Posterior cingulate gyrus (tissue), 11 donors: ENCODE results near the gene GALNT17.
"Not testable (repeated sequence)": the region's sequence is repeated elsewhere in the genome, so short reads cannot be mapped to it uniquely, and the experiment has no call there.

ENCODE experiments used
- DNase-seq, 10 donors: peaks; one replicate each; pipeline versions ENCODE4 v3.0.0 to v3.0.0-alpha.2; 2020 to 2021; ENCODE audit warnings: mixed read lengths in 3 of 10
- intact Hi-C: fragments of 100-400 bp; cut with DNase I; formaldehyde crosslinking; loops from one replicate; pipeline ENCODE4 v1.15.1; 2023

The GALNT17 gene

GRCh38 chr7:71227126-71227525, 95.2 kb downstream of the GALNT17 start:
- no peak for DNase-seq
- intact Hi-C loops, result no loop called here

DNA sequence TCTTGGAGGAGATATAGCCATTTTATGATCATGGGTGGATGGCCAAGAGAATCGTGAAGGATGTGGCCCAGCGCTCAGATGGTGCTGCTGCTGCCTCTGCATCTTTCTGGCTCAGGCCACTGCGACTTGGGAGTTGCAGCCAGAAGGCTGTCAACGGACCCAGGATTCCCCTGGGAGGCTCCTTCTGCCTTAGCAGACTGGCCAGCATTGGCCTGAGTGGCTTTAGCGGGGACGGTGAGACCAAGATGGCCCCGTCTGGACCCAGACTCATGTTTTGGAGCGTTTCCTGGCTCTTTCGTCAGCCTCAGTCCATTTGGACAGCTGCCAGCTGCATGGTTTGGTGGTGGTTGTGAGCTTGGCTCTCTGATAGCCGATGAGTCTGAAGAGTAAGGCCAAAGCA, 97.2 kb downstream of the GALNT17 start:
- intact Hi-C loops, result no loop called here

DNA sequence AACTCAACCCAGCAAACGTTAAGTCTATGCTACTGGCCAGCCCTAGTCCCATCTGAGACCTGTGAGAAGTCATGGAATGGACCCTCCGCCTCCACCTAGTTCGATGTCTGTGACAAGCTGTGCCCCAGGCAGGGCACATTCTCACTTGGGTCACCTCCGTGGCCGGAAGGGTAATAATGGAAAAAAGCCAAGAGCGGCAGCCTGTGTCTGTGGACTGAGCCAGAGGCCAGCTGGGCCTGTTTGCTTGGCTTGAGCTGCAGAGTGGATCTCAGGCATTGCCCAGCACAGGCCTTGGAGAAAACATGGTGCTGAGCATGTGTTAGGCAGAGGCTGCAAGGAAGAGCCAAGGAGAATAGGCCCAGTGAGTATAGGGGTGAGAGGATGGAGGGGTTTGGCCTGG, 97.8 kb downstream of the GALNT17 start:
- intact Hi-C loops, result no loop called here
- no peak for DNase-seq

More for the DNA sequence above, 97.2 kb downstream of the GALNT17 start:
- no peak for DNase-seq

DNA sequence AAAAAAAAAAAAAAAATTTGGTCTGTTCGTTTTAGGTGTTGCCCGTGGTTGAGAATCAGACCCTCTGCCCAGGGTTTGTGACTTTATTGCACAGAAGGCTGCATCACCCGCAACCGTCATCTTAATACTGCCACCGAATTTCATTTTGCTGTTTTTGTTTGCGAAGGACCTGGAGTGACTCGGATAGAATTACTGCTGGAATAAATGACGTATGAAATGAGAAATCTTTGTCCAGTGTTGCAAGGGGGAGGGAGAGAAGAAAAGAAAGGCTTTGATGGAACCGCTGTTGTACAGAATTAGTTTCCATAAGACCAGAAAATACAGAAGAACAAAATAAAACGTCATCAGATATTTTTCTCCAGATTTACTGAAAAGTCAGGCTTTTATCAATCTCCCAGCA, 103.3 kb downstream of the GALNT17 start:
- intact Hi-C loops, result no loop called here
- DNase-seq, result no peak

DNA sequence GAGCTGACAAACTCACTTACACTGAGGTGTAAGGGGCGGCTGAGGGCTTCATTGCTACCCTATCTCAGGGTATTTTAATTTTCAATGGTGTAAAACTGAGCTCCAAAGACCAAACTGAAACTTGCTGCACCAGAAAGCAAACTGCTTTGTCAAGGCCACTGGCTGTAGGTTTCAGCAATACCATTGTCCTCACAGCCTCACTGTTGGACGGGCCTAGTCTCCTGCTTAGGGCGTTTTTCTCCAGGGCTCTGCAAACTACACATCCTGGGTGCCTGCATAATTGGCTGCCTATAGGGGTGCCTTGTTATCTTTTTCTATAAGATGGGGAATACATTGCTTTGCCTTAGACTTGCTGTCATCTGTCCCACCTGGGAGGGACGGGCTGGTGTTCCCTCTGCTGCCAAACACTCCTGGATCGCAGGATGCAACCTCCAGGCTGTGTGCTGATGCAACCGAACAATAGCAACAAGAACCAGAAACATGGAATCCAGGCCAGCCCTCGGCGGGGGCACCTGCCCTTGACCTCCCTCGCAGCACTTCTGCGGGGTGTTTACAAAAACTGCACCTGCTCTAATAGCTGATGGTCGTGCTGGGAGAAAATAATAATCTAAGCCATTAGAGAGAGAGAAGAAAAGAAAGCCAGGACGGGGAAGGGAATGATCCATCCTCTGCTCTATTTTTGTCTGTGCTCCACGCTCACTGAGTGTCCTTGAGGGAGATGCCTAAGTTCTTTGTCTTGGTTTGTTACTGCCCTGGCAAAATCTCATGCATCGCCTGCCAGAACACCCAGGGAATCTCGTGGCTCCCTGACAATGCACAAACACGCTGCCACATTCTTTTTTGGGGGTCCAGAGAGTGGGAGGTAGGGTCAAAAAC, 104.5 kb downstream of the GALNT17 start:
- intact Hi-C loops, result no loop called here
- peak in 4 of 10 donors; percentile 20 to 86 (median 50) for DNase-seq

DNA sequence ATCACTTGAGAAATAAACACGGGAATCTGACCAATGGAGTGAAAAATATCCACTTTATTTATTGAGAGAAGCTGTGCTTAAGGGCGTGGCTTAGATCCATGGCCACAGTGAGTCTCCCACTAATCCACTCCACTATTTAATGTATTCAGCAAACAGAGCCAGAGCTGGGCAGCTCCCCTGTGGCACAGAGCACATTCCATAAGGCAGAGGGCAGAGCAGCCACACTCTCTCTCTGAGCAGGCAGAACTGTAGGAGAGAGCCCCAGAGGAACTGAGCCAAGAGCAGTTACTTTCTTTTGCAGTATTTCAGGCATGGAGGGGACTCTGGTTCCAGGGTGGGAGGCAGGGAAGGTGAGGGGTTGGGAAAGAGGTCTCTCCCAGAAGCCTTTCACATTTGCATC, 106.0 kb downstream of the GALNT17 start:
- intact Hi-C loops, result no loop called here
- peak in 1 of 10 donors; percentile 15 for DNase-seq

- DNase-seq, result no peak
- intact Hi-C loops, result no loop called here
Measured at GRCh38 chr7:71238581-71239295, 106.8 kb downstream of the GALNT17 start.

GRCh38 chr7:71239586-71240268, 107.8 kb downstream of the GALNT17 start:
- DNase-seq, result peak in 4 of 10 donors; percentile 20 to 79 (median 28)
- intact Hi-C loops, result no loop called here

- peak in 1 of 10 donors; percentile 70 for DNase-seq
- intact Hi-C loops, result no loop called here
Measured at GRCh38 chr7:71243736-71244410, 111.9 kb downstream of the GALNT17 start.

DNA sequence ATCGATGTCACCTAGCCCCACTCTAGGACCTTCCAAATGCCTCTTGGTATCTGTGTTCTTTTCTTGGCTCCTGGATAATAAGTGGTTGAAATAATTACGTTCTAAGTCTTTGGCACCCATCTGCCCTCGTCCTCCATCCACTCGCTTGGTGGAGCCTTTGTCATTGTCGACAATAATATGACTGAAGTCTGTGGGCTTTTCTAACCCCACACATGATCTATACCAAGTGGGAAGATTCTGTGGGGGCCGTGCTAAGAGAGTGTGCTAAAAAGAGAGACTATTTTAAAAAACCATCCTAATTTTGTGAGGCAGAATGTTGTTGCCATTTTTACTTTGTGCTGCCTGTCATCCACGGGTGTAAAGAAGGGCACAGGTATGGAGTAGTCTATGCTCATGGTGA, 113.1 kb downstream of the GALNT17 start:
- intact Hi-C loops, result no loop called here
- DNase-seq, result no peak

DNA sequence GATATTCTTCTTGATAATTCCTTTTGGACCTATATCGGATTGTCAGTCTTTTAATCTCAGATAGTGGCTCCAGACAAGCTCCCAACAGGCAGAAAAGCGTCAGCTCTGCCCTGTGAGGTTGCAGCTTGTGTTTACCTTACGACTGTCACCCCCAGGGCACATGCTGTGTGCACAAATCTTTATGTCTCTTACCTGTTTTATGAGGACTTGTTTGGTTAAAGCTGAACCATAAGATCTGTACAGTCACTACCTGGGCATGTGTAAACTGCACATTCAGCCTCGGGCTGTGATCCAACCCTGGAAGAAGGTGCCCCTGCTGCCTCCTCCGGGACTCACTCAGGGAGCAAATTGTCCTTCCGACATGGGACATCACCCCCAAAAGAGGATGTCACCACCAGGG, 119.8 kb downstream of the GALNT17 start:
- no peak for DNase-seq
- intact Hi-C loops, result no loop called here

DNA sequence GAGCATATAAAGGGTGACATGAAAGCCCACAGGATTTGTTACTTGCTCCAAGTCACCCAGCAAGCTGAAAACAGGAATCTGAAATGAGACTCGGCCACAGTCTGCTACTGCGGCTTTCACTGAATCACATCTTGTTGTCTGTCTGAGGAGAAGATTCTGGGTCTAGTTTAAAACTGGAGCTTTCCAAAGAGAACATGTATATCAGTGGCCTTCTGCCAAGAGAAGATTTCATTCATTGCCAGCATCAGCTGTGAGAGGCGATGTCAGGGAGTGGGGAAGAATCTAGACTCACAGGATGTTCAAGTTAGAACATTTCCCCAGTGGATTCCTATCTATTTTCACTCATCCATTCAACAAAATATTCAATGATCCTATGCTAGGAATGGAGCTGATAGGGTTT, 122.8 kb downstream of the GALNT17 start:
- intact Hi-C loops, result no loop called here
- peak in 2 of 10 donors; percentile 13 to 76 for DNase-seq

DNA sequence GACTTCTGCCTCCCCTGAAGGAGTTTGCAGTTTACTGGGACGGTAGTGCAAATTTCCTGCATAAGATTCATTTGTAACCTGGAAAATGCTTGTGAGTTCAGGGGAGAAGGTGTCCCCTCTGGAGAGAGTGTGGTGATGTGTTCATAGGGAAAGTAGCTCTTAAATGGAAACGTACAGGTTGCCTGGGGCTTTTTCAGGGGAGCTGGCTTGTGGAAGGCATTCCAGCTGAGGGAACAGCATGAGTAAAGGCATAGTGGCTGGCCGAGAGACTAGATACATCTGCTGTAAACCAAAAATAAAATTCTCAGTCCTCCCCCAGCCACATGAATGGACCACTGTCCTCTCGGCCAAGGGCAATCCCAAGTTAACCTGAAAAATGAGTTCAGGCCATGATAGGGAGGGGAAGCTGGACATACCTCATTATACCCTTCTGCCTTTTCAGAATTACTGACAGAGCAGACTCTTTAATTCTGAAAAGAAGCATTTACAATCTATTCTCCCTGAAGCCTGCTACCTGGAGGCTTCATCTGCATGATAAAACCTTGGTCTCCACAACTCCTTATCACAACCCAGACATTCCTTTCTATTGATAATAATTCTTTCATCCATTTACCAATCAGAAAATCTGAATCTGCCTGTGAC, 123.7 kb downstream of the GALNT17 start:
- intact Hi-C loops, result no loop called here
- DNase-seq, result no peak

GRCh38 chr7:71261066-71261465, 129.1 kb downstream of the GALNT17 start:
- no peak for DNase-seq
- intact Hi-C loops, result no loop called here

DNA sequence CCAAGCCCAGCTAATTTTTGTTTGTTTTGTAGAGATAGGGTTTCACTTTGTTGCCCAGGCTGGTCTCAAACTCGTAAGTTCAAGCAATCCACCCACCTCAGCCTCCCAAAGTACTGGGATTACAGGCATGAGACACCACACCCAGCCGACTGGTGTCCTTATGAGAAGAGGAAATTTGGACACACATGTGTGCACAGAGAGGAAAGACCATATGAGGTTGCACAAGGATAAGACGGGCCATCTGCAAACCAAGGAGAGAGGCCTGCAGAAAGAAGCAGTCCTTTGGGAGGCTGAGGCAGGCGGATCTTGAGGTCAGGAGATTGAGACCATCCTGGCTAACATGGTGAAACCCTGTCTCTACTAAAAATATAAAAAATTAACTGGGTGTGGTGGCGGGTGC, 130.9 kb downstream of the GALNT17 start:
- intact Hi-C loops, DNase-seq: not testable (repeated sequence)

DNA sequence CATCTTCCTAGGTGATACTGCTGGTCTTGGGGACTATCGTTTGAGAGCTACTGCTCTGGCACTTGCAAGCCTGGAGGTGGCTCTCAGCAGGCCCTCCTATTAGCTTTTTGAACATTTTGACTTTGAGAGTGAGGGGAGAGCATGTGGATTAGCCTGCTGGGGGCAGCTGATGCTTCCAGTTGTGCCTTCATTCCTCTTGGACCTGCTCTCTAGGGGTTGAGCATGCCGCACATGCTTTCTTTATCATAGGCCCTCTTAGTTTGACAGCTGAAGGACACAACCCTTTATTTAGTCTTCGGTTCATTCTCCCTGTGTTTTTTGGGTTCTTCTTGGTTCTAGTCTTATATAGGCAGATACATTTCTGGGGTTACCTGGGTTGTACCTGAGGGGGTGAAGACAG, 132.1 kb downstream of the GALNT17 start:
- no peak for DNase-seq
- intact Hi-C loops, result no loop called here

DNA sequence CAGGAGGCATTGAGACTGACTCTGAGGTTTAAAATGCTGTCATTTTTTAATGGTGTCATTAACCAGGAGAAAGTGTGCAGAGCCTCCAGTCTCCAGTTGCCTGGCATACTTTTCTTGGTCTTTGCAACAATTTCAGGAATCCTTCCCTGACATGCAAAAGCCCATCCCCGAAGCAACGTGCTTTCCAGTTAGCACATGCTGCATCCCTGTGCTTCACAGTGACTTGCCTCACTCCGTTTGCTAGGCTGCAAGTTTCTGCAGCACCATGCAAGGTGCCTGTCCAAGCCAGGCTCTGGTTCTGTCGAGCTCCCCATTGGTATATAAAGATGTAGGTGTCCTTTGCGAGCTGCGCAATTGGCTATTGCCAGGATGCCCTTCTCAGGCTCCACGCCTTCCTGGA, 135.0 kb downstream of the GALNT17 start:
- intact Hi-C loops, result no loop called here
- peak in 2 of 10 donors; percentile 17 to 75 for DNase-seq

- DNase-seq, result no peak
- intact Hi-C loops, result no loop called here
Measured at GRCh38 chr7:71267734-71268469, 136.0 kb downstream of the GALNT17 start.

- no peak for DNase-seq
- intact Hi-C loops, result no loop called here
Measured at GRCh38 chr7:71270558-71270957, 138.6 kb downstream of the GALNT17 start.
